K562 (cell line): ENCODE measurements around the gene SCYL1. TPM values are rescaled to one million over a fixed set of nuclear protein-coding genes. Genes with fewer than 3 reads are reported as not detected.

Experiments used
- ELF1 ChIP-seq: fragments of 200-800 bp; sonication (Bioruptor generic); IDR thresholded peaks from 2 replicates; pipeline ENCODE4 v1.6.1; 2016; ENCODE audit warnings: missing genetic modification characterization, missing compliant biosample characterization
- HNRNPL ChIP-seq: fragments of 200-400 bp; formaldehyde crosslinking; IDR thresholded peaks from 2 replicates; pipeline ENCODE4 v1.6.1; 2017; ENCODE audit warnings: low read depth, mild to moderate bottlenecking, low read length
- NFE2L1 ChIP-seq: fragments of 450-650 bp; IDR thresholded peaks from 2 replicates; pipeline ENCODE4 v1.6.1; 2016; ENCODE audit warnings: missing genetic modification characterization, low read depth, mild to moderate bottlenecking, missing compliant biosample characterization, moderate library complexity, borderline replicate concordance
- NR1H2 ChIP-seq: sonication (generic); formaldehyde crosslinking; IDR thresholded peaks from 2 replicates; pipeline ENCODE4 v1.4.0; 2020; ENCODE audit warnings: mild to moderate bottlenecking, missing genetic modification reagents
- POU5F1 ChIP-seq: fragments of 150-350 bp; IDR thresholded peaks from 2 replicates; pipeline ENCODE4 v1.6.1; 2014; ENCODE audit warnings: borderline replicate concordance, low read length, low read depth, mild to moderate bottlenecking; ENCODE audit not compliant: partially characterized antibody
- ZNF444 ChIP-seq: fragments of 250-450 bp; sonication (Bioruptor Pico); IDR thresholded peaks from 2 replicates; pipeline ENCODE4 v1.4.0; 2020; ENCODE audit warnings: mild to moderate bottlenecking, moderate library complexity
- ZNF589 ChIP-seq: fragments of 200-800 bp; sonication (Bioruptor generic); IDR thresholded peaks from 2 replicates; pipeline ENCODE4 v1.6.1; 2016; ENCODE audit warnings: low read depth, missing genetic modification characterization, missing compliant biosample characterization
- ZNF785 ChIP-seq: fragments of 250-450 bp; sonication (Bioruptor Pico); IDR thresholded peaks from 2 replicates; pipeline ENCODE4 v1.4.0; 2020; ENCODE audit warnings: mild to moderate bottlenecking
- polyA plus RNA-seq, 8 experiments: library from polyadenylated mRNA; depleted of rRNA in 4 of 8; stranded (reverse) in 5 of 8; unstranded in 3 of 8; fragments of >200 nt; fragmentation: Nextera tagmentation in 2 of 8; fragmentation: Illumina TruSeq in 1 of 8; extraction: Ambion mirVana in 2 of 8; extraction: Trizol in 1 of 8; gene quantifications; 2 replicates each; pipeline versions ENCODE4 v1.2.1 to v1.2.3, GENCODE V29; 2011 to 2014; ENCODE audit warnings: inconsistent platforms in 1 of 8, missing spikeins in 1 of 8
- total RNA-seq, 7 experiments: library from RNA; depleted of rRNA in 6 of 7; stranded (reverse); fragments of >200 nt in 6 of 7; fragmentation: Illumina TruSeq in 2 of 7; extraction: Trizol in 2 of 7; gene quantifications; 2 replicates each; pipeline versions ENCODE4 v1.2.1 to v1.2.3, GENCODE V29; 2011 to 2021; ENCODE audit warnings: low replicate concordance in 1 of 7
- TF ChIP-seq, protein P1 (sequence below): sonication (generic); formaldehyde crosslinking; IDR thresholded peaks from 2 replicates; pipeline ENCODE4 v1.8.1; 2023; ENCODE audit warnings: mild to moderate bottlenecking, missing genetic modification reagents, moderate library complexity
- TF ChIP-seq, protein P2 (sequence below): sonication (generic); formaldehyde crosslinking; IDR thresholded peaks from 2 replicates; pipeline ENCODE4 v1.8.1; 2023; ENCODE audit warnings: mild to moderate bottlenecking, missing genetic modification reagents
- TF ChIP-seq, protein P3 (sequence below): sonication (generic); formaldehyde crosslinking; IDR thresholded peaks from 2 replicates; pipeline ENCODE4 v1.8.0; 2022; ENCODE audit warnings: mild to moderate bottlenecking, missing genetic modification reagents
- TF ChIP-seq, protein P4 (sequence below): sonication (generic); formaldehyde crosslinking; IDR thresholded peaks from 2 replicates; pipeline ENCODE4 v1.8.0; 2022; ENCODE audit warnings: mild to moderate bottlenecking, missing genetic modification reagents
- TF ChIP-seq, protein P5 (sequence below), 2 experiments: fragments of 150-350 bp in 1 of 2; IDR thresholded peaks; 2 replicates each; pipeline ENCODE4 v1.6.1; 2012 to 2016; ENCODE audit warnings: low read depth in 2 of 2, low read length in 2 of 2, mild to moderate bottlenecking in 1 of 2, moderate library complexity in 1 of 2

Gene SCYL1
- total and polyA plus RNA-seq, 9 of the 15 experiments (the other 6 are each of a cell fraction or from before 2014, with no cell fraction given): 1.9 to 145 (median 57.6) TPM

DNA sequence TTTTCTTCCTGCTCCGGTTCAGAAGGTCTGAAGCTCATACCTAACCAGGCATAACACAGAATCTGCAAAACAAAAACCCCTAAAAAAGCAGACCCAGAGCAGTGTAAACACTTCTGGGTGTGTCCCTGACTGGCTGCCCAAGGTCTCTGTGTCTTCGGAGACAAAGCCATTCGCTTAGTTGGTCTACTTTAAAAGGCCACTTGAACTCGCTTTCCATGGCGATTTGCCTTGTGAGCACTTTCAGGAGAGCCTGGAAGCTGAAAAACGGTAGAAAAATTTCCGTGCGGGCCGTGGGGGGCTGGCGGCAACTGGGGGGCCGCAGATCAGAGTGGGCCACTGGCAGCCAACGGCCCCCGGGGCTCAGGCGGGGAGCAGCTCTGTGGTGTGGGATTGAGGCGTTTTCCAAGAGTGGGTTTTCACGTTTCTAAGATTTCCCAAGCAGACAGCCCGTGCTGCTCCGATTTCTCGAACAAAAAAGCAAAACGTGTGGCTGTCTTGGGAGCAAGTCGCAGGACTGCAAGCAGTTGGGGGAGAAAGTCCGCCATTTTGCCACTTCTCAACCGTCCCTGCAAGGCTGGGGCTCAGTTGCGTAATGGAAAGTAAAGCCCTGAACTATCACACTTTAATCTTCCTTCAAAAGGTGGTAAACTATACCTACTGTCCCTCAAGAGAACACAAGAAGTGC is 26.7 kb upstream of the SCYL1 start (continued):
- TF ChIP-seq HNRNPL (no peak), ZNF444 (no peak), NFE2L1 (tag) (no peak), ELF1 (tag) (no peak), ZNF589 (no peak), ZNF785 (no peak), NR1H2 (CRISPR knock-in tag) (no peak), POU5F1 (no peak)
- TF ChIP-seq, protein P1, sequence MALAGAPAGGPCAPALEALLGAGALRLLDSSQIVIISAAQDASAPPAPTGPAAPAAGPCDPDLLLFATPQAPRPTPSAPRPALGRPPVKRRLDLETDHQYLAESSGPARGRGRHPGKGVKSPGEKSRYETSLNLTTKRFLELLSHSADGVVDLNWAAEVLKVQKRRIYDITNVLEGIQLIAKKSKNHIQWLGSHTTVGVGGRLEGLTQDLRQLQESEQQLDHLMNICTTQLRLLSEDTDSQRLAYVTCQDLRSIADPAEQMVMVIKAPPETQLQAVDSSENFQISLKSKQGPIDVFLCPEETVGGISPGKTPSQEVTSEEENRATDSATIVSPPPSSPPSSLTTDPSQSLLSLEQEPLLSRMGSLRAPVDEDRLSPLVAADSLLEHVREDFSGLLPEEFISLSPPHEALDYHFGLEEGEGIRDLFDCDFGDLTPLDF (CRISPR knock-in tag): no peak
- TF ChIP-seq, protein P2, sequence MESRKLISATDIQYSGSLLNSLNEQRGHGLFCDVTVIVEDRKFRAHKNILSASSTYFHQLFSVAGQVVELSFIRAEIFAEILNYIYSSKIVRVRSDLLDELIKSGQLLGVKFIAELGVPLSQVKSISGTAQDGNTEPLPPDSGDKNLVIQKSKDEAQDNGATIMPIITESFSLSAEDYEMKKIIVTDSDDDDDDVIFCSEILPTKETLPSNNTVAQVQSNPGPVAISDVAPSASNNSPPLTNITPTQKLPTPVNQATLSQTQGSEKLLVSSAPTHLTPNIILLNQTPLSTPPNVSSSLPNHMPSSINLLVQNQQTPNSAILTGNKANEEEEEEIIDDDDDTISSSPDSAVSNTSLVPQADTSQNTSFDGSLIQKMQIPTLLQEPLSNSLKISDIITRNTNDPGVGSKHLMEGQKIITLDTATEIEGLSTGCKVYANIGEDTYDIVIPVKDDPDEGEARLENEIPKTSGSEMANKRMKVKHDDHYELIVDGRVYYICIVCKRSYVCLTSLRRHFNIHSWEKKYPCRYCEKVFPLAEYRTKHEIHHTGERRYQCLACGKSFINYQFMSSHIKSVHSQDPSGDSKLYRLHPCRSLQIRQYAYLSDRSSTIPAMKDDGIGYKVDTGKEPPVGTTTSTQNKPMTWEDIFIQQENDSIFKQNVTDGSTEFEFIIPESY: no peak
- TF ChIP-seq, protein P3, sequence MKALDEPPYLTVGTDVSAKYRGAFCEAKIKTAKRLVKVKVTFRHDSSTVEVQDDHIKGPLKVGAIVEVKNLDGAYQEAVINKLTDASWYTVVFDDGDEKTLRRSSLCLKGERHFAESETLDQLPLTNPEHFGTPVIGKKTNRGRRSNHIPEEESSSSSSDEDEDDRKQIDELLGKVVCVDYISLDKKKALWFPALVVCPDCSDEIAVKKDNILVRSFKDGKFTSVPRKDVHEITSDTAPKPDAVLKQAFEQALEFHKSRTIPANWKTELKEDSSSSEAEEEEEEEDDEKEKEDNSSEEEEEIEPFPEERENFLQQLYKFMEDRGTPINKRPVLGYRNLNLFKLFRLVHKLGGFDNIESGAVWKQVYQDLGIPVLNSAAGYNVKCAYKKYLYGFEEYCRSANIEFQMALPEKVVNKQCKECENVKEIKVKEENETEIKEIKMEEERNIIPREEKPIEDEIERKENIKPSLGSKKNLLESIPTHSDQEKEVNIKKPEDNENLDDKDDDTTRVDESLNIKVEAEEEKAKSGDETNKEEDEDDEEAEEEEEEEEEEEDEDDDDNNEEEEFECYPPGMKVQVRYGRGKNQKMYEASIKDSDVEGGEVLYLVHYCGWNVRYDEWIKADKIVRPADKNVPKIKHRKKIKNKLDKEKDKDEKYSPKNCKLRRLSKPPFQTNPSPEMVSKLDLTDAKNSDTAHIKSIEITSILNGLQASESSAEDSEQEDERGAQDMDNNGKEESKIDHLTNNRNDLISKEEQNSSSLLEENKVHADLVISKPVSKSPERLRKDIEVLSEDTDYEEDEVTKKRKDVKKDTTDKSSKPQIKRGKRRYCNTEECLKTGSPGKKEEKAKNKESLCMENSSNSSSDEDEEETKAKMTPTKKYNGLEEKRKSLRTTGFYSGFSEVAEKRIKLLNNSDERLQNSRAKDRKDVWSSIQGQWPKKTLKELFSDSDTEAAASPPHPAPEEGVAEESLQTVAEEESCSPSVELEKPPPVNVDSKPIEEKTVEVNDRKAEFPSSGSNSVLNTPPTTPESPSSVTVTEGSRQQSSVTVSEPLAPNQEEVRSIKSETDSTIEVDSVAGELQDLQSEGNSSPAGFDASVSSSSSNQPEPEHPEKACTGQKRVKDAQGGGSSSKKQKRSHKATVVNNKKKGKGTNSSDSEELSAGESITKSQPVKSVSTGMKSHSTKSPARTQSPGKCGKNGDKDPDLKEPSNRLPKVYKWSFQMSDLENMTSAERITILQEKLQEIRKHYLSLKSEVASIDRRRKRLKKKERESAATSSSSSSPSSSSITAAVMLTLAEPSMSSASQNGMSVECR (CRISPR knock-in tag): no peak
- TF ChIP-seq, protein P4, sequence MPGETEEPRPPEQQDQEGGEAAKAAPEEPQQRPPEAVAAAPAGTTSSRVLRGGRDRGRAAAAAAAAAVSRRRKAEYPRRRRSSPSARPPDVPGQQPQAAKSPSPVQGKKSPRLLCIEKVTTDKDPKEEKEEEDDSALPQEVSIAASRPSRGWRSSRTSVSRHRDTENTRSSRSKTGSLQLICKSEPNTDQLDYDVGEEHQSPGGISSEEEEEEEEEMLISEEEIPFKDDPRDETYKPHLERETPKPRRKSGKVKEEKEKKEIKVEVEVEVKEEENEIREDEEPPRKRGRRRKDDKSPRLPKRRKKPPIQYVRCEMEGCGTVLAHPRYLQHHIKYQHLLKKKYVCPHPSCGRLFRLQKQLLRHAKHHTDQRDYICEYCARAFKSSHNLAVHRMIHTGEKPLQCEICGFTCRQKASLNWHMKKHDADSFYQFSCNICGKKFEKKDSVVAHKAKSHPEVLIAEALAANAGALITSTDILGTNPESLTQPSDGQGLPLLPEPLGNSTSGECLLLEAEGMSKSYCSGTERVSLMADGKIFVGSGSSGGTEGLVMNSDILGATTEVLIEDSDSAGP (CRISPR knock-in tag): no peak
- TF ChIP-seq, protein P5, sequence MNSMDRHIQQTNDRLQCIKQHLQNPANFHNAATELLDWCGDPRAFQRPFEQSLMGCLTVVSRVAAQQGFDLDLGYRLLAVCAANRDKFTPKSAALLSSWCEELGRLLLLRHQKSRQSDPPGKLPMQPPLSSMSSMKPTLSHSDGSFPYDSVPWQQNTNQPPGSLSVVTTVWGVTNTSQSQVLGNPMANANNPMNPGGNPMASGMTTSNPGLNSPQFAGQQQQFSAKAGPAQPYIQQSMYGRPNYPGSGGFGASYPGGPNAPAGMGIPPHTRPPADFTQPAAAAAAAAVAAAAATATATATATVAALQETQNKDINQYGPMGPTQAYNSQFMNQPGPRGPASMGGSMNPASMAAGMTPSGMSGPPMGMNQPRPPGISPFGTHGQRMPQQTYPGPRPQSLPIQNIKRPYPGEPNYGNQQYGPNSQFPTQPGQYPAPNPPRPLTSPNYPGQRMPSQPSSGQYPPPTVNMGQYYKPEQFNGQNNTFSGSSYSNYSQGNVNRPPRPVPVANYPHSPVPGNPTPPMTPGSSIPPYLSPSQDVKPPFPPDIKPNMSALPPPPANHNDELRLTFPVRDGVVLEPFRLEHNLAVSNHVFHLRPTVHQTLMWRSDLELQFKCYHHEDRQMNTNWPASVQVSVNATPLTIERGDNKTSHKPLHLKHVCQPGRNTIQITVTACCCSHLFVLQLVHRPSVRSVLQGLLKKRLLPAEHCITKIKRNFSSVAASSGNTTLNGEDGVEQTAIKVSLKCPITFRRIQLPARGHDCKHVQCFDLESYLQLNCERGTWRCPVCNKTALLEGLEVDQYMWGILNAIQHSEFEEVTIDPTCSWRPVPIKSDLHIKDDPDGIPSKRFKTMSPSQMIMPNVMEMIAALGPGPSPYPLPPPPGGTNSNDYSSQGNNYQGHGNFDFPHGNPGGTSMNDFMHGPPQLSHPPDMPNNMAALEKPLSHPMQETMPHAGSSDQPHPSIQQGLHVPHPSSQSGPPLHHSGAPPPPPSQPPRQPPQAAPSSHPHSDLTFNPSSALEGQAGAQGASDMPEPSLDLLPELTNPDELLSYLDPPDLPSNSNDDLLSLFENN (IDR thresholded peaks at IDR 0.05; ENCODE audit: low read depth in 2 of 2, low read length in 2 of 2): 0 out of 4 replicates have a peak, but pooled peaks of 1 of the 2 experiments have one; percentile 21
